ENCODE data around the gene HSPBAP1.

HSPBAP1 gene

DNA sequence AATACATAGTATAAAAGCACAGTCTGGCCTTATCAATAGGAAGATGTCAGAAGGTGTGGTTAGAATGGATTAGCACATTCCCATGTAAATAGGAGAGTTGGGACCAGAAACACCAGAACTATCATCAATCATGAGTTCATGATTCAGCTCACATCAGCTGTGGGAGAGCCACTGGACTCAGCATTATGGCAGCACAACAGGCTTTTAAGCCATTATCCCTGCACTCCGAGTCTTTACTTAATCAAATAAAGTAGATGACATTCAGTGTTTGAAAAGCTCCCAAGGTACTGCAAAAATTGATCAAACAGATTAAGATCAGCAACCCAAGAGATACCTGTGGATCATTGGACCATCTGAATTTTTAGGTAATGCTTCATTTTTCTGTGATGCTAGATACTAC lies 88.3 kb downstream of the HSPBAP1 start:
- no peak overlapping the region for H2AFZ ChIP-seq (ENCODE audit: insufficient read depth, low read length, poor library complexity)
- H3K9me3 ChIP-seq (ENCODE audit: insufficient read depth, low read depth, low read length): no peaks in the 10 kb centered on the region
- no peaks in the 10 kb centered on the region for H3K79me1 ChIP-seq (ENCODE audit: low read length)
- H3K36me3 ChIP-seq (ENCODE audit: control insufficient read depth in 1 of 2, insufficient read depth in 2 of 2, low read length in 2 of 2): no peaks in the 10 kb centered on the region
- H3K4me2 ChIP-seq (ENCODE audit: low read length): no peak overlapping the region
- no peak overlapping the region for H3K14ac ChIP-seq (ENCODE audit: low read length)
- no peak overlapping the region for H3K4ac ChIP-seq (ENCODE audit: low read depth, low read length)
- no peaks in the 10 kb centered on the region for H3K4me1 ChIP-seq (ENCODE audit: control insufficient read depth in 1 of 2, insufficient read depth in 2 of 2, low read length in 2 of 2)
- H2BK120ac ChIP-seq (ENCODE audit: insufficient read depth, low read length, poor library complexity): no peak overlapping the region
- no peak overlapping the region for H3K18ac ChIP-seq (ENCODE audit: low read length)
- no peak overlapping the region for H4K12ac ChIP-seq (ENCODE audit: low read depth, low read length)
- WGBS (ENCODE audit: extremely low coverage, insufficient coverage, insufficient read length): no CpG with 5 or more reads among the region's 1 CpG
- no peaks in the 10 kb centered on the region for H3K79me2 ChIP-seq (ENCODE audit: control insufficient read depth, insufficient read depth, low read length, poor library complexity)
- DNase-seq: no peak
- H2BK12ac ChIP-seq (ENCODE audit: low read length): no peak overlapping the region
- no peak overlapping the region for H3K23ac ChIP-seq (ENCODE audit: low read length)
- no peak overlapping the region for H3K9ac ChIP-seq (ENCODE audit: low read length)
- H2BK5ac ChIP-seq (ENCODE audit: low read depth, low read length, poor library complexity): no peak overlapping the region
- no peak overlapping the region for H4K91ac ChIP-seq (ENCODE audit: low read depth, low read length)
- no peak overlapping the region for H4K8ac ChIP-seq (ENCODE audit: low read depth, low read length)
- H3K27me3 ChIP-seq (ENCODE audit: insufficient read depth, low read length): no peaks in the 10 kb centered on the region
- H3K4me3 ChIP-seq (ENCODE audit: low read depth, low read length): no peak overlapping the region
- no peak overlapping the region for H2AK5ac ChIP-seq (ENCODE audit: low read length)
- H3K27ac ChIP-seq (ENCODE audit: low read depth, low read length): no peak overlapping the region

DNA sequence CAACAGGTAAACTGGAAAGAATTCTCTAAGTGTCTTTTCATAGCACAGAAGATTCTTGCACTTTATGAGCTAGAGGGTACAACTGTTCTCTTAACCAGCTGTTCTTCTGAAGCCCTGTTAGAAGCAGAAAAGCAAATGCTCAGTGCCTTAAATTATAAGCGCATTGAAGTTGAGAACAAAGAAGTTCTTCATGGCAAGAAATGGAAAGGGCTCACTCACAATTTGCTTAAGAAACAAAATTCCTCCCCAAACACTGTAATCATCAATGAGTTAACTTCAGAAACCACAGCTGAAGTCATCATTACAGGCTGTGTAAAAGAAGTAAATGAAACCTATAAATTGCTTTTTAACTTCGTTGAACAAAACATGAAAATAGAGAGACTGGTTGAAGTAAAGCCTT lies 93.4 kb downstream of the HSPBAP1 start:
- H3K4me2 ChIP-seq (ENCODE audit: low read length): no peak overlapping the region
- H2AFZ ChIP-seq (ENCODE audit: insufficient read depth, low read length, poor library complexity): no peak overlapping the region
- H3K4ac ChIP-seq (ENCODE audit: low read depth, low read length): no peak overlapping the region
- no peak overlapping the region for H4K8ac ChIP-seq (ENCODE audit: low read depth, low read length)
- no peaks in the 10 kb centered on the region for H3K4me1 ChIP-seq (ENCODE audit: control insufficient read depth in 1 of 2, insufficient read depth in 2 of 2, low read length in 2 of 2)
- no peaks in the 10 kb centered on the region for H3K79me2 ChIP-seq (ENCODE audit: control insufficient read depth, insufficient read depth, low read length, poor library complexity)
- no peaks in the 10 kb centered on the region for H3K27me3 ChIP-seq (ENCODE audit: insufficient read depth, low read length)
- H4K12ac ChIP-seq (ENCODE audit: low read depth, low read length): no peak overlapping the region
- no peak overlapping the region for H3K23ac ChIP-seq (ENCODE audit: low read length)
- H2BK120ac ChIP-seq (ENCODE audit: insufficient read depth, low read length, poor library complexity): no peak overlapping the region
- H3K9ac ChIP-seq (ENCODE audit: low read length): no peak overlapping the region
- H2BK12ac ChIP-seq (ENCODE audit: low read length): no peak overlapping the region
- no peaks in the 10 kb centered on the region for H3K9me3 ChIP-seq (ENCODE audit: insufficient read depth, low read depth, low read length)
- H4K91ac ChIP-seq (ENCODE audit: low read depth, low read length): no peak overlapping the region
- H2BK5ac ChIP-seq (ENCODE audit: low read depth, low read length, poor library complexity): no peak overlapping the region
- no peaks in the 10 kb centered on the region for H3K79me1 ChIP-seq (ENCODE audit: low read length)
- H3K36me3 ChIP-seq (ENCODE audit: control insufficient read depth in 1 of 2, insufficient read depth in 2 of 2, low read length in 2 of 2): no peaks in the 10 kb centered on the region
- no peak overlapping the region for H2AK5ac ChIP-seq (ENCODE audit: low read length)
- no peak for DNase-seq
- WGBS (ENCODE audit: extremely low coverage, insufficient coverage, insufficient read length): no CpG with 5 or more reads among the region's 2 CpGs
- H3K18ac ChIP-seq (ENCODE audit: low read length): no peak overlapping the region
- no peak overlapping the region for H3K14ac ChIP-seq (ENCODE audit: low read length)
- H3K27ac ChIP-seq (ENCODE audit: low read depth, low read length): no peak overlapping the region
- H3K4me3 ChIP-seq (ENCODE audit: low read depth, low read length): no peak overlapping the region

DNA sequence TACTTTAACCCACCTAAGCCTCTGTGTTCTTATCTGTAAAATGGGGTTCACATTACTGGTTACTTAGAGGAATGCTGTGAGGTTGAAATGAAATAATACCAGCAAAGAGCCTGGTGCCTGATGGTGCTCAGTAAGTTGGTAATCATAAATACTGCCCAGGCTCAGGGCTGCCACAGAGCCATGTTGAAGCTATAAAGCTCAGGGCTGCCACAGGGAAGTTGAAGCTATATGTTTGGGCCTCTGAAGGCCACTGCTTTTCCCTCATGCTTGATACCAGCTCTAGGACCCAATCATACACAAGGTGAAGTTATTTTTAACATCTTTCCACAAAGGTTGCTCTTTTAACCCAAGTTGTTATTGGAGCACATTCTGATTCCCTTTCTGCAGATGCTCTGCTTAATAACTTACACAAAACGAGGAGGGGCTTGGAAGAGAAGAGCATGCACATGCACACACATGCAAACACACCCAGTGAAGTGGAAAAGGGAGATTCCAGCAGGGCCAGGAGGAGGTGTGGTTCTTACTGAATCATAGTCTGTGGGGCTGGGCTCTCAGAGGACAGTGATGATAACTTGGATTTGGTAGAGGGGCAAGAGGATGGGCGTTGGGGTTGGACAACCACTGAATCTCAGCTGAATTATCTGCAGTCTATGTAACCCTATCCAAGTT lies 95.5 kb downstream of the HSPBAP1 start:
- H3K14ac ChIP-seq (ENCODE audit: low read length): no peak overlapping the region
- H2AK5ac ChIP-seq (ENCODE audit: low read length): no peak overlapping the region
- H2BK120ac ChIP-seq (ENCODE audit: insufficient read depth, low read length, poor library complexity): no peak overlapping the region
- no peak overlapping the region for H3K27ac ChIP-seq (ENCODE audit: low read depth, low read length)
- H2BK5ac ChIP-seq (ENCODE audit: low read depth, low read length, poor library complexity): no peak overlapping the region
- no peaks in the 10 kb centered on the region for H3K79me2 ChIP-seq (ENCODE audit: control insufficient read depth, insufficient read depth, low read length, poor library complexity)
- H3K9ac ChIP-seq (ENCODE audit: low read length): no peak overlapping the region
- no peak for DNase-seq
- no peaks in the 10 kb centered on the region for H3K27me3 ChIP-seq (ENCODE audit: insufficient read depth, low read length)
- H4K91ac ChIP-seq (ENCODE audit: low read depth, low read length): no peak overlapping the region
- H3K4me2 ChIP-seq (ENCODE audit: low read length): no peak overlapping the region
- H3K9me3 ChIP-seq (ENCODE audit: insufficient read depth, low read depth, low read length): no peaks in the 10 kb centered on the region
- H4K12ac ChIP-seq (ENCODE audit: low read depth, low read length): no peak overlapping the region
- H3K79me1 ChIP-seq (ENCODE audit: low read length): no peaks in the 10 kb centered on the region
- no CpG with 5 or more reads among the region's 2 CpGs for WGBS (ENCODE audit: extremely low coverage, insufficient coverage, insufficient read length)
- H3K4me3 ChIP-seq (ENCODE audit: low read depth, low read length): no peak overlapping the region
- H3K4me1 ChIP-seq (ENCODE audit: control insufficient read depth in 1 of 2, insufficient read depth in 2 of 2, low read length in 2 of 2): no peaks in the 10 kb centered on the region
- no peak overlapping the region for H3K18ac ChIP-seq (ENCODE audit: low read length)
- no peak overlapping the region for H2AFZ ChIP-seq (ENCODE audit: insufficient read depth, low read length, poor library complexity)
- no peak overlapping the region for H3K23ac ChIP-seq (ENCODE audit: low read length)
- H3K36me3 ChIP-seq (ENCODE audit: control insufficient read depth in 1 of 2, insufficient read depth in 2 of 2, low read length in 2 of 2): no peaks in the 10 kb centered on the region
- no peak overlapping the region for H2BK12ac ChIP-seq (ENCODE audit: low read length)
- H4K8ac ChIP-seq (ENCODE audit: low read depth, low read length): no peak overlapping the region
- H3K4ac ChIP-seq (ENCODE audit: low read depth, low read length): no peak overlapping the region

DNA sequence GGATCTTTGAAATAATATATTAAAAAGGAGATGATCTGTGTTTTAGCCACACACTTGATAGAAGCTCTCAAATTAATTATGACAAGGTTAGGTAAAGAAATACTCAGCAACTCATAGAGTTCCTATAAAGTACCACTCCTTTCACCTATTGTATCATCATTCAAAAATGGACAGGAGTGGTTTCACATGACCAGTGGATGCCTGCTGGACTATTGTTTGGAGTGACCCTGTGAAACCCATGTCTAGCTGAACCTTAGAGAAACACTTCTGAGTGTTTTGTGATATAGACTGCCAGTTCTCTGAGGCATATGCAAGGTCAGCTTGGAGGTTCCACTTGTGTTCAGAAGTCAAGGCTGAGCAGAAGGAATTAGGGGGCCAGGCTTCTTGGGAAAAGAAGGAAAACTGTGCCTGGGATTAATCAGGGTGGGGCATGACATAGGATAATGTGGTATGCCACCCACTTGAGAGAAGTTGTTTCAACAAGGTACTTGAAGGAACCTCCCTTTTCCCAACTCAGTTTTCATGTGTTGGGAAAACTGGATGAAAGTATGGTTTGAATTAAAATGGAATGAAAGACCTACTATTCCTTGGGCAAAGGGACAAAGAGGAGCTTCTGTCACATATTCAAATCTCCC lies 97.6 kb downstream of the HSPBAP1 start:
- no peak overlapping the region for H4K12ac ChIP-seq (ENCODE audit: low read depth, low read length)
- no peak overlapping the region for H3K23ac ChIP-seq (ENCODE audit: low read length)
- no peak overlapping the region for H3K4ac ChIP-seq (ENCODE audit: low read depth, low read length)
- no peaks in the 10 kb centered on the region for H3K4me1 ChIP-seq (ENCODE audit: control insufficient read depth in 1 of 2, insufficient read depth in 2 of 2, low read length in 2 of 2)
- H3K79me1 ChIP-seq (ENCODE audit: low read length): no peaks in the 10 kb centered on the region
- no peaks in the 10 kb centered on the region for H3K9me3 ChIP-seq (ENCODE audit: insufficient read depth, low read depth, low read length)
- no peak overlapping the region for H2BK5ac ChIP-seq (ENCODE audit: low read depth, low read length, poor library complexity)
- H3K18ac ChIP-seq (ENCODE audit: low read length): no peak overlapping the region
- no peak overlapping the region for H2AFZ ChIP-seq (ENCODE audit: insufficient read depth, low read length, poor library complexity)
- H3K9ac ChIP-seq (ENCODE audit: low read length): no peak overlapping the region
- H3K4me2 ChIP-seq (ENCODE audit: low read length): no peak overlapping the region
- H2AK5ac ChIP-seq (ENCODE audit: low read length): no peak overlapping the region
- no peak overlapping the region for H3K4me3 ChIP-seq (ENCODE audit: low read depth, low read length)
- no peak overlapping the region for H3K27ac ChIP-seq (ENCODE audit: low read depth, low read length)
- no peak overlapping the region for H4K91ac ChIP-seq (ENCODE audit: low read depth, low read length)
- no peak overlapping the region for H3K14ac ChIP-seq (ENCODE audit: low read length)
- no peaks in the 10 kb centered on the region for H3K27me3 ChIP-seq (ENCODE audit: insufficient read depth, low read length)
- no peak for DNase-seq
- H4K8ac ChIP-seq (ENCODE audit: low read depth, low read length): no peak overlapping the region
- H2BK12ac ChIP-seq (ENCODE audit: low read length): no peak overlapping the region
- no peak overlapping the region for H2BK120ac ChIP-seq (ENCODE audit: insufficient read depth, low read length, poor library complexity)
- H3K79me2 ChIP-seq (ENCODE audit: control insufficient read depth, insufficient read depth, low read length, poor library complexity): no peaks in the 10 kb centered on the region
- H3K36me3 ChIP-seq (ENCODE audit: control insufficient read depth in 1 of 2, insufficient read depth in 2 of 2, low read length in 2 of 2): no peaks in the 10 kb centered on the region
